GM18502 (cell line): ENCODE results near the gene PIPOX.

Experiments
- ATAC-seq: cut with Tn5 transposase; IDR thresholded peaks from one replicate; pipeline ENCODE4 v1.9.1; 2021; ENCODE audit warnings: mild to moderate bottlenecking; ENCODE audit not compliant: unreplicated experiment, poor library complexity

PIPOX gene

DNA sequence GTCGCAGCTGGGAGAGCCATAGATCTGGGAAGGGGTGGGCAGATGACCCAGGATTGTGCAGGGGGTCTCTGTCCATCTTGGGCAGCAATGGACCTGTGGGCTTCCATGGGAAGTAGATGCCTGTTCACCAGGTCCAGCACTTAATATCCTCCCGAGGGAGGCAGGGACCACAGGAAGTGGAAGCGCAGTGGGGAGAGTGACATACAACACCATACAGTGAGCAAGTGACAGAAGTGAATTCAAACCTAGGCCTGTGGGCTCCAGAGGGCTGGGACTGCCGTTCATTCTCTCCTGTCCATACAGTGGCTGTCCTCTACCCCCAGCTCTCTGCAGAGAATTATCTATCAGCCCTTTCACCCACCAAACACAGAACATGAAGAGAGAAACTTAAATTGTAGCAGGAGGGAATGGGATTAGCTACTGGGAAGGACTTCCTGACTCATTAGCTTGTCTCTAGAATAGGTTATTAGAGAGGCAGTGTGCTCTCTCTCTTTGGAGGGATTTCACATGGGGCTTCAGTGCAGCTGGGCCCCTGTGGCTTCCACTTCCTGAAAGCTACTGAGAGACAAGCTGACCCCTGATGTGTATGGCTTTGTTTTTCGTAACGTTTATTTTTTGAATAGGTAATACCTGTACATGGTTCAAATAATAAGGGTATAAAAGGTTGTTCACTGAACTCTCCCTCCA is 24.0 kb upstream of the PIPOX start:
- ATAC-seq = no peak

DNA sequence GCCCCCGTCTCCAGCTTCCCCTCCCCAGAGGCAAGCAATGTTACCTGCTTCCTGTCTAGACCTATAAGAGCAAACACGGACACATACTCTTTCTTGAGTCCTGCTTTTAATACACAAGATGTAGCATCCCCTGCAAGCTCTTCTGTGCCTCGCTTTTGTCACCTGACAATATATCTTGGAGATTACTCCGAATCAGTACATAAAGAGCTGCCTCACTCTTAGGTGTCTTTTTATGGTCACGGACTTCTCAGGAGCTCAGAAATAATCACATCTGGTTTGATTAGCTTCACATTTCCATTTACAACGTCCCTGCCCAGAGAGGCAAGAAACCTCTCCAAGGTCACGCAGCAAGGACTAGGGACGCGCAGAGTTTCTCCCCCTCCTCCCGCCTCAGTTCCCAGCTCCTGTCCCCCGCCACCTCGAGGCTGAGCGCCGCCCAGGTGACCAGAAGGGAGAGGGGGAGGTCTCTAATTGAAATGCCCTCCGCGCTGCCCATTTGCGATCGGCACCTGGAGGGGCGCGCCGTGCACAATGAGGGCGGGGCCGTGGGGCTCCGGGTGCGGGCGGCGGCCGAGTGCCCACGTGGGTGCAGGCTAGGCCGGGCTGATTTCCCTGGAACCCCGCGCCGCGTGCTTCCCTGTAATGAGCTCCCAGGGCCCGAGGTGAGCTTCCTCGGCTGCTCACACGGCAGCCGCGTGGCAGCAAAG is 23.3 kb upstream of the PIPOX start:
- no peak for ATAC-seq

DNA sequence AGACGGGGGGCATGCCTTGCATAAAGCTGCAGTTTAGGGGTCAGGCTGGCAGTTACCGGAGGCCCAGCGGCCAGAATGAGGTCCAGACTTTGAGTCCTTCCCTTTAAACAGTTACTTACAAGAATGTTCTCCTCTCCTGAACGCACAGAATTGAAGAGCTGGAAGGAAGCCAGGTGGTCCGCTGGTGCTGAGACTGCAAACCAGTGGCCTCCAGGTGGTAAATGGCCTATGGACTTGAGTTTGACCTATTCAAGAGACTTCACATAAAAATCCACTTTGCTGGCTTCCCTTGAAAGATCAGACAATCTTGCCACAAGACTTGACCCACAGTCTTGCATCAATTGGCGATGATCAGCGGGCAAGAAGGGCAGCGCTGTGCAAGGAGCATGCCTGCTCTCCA is 22.4 kb upstream of the PIPOX start:
- ATAC-seq = no peak

DNA sequence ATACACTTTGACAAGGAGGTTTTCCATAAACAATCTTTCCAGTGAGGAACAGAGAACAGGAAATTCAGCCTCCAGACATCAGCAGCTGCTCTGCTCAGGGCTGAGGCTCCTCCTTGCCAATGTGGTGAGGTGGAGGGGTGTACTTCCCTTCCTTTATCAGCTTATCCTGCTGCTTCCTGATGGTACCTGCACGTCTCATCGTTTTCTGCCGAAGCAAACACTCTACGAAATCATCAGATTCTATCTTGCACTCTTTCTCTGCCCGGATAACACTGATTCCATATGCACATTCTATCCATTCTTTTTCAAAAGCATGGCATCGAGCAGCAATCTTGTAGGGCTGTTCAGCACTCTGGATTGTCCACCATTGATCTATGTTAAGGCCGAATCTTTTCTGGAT is 21.7 kb upstream of the PIPOX start:
- ATAC-seq = no peak

DNA sequence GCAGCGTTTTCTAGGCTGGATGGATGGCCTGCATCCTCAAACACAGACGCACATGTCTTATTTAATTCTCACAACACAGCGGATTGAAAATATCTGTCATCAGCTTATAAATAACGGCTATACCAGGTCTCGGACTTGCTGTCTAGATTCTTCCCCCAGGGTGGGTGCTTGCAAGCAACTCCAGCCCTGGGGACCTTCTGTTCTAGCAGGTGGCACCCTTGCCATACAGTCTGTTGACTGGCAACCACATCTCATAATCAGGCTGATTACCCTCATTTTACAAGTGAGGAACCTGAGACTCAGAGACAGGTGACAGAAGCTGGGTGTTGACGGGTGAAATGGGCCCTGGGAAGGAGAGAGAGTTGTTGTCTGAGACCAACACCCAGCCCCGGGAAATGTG is 20.9 kb upstream of the PIPOX start:
- ATAC-seq = no peak

DNA sequence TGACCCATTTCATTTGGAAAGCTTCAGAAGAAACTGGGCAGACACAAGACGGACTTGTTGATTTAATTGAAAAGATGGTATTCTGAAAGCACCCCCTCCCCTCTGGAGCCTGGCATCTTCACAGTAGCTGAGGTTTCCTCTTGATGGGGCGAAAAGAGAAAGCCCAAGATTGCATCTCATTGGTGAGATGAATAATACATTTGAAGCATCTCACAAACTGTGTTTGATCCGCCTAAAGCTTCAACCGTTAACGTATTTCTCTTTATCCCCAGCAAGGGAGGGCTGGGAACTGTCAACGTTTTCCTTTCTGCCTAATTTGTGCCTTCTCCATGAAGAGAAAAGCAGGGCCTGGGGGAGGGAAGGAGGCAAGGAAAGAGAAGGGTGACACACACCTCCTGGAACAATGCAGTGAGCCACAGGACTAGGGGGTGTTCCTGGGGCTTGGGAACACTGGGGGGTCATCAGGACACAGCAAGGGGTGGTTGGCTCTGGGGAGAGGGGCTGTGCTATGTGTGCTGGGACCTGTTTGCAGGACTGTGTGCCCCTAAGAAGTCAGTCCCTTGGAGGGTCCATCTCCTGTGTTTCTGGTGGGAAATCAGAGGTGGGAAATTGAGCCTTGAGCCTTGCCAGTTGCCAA is 18.5 kb upstream of the PIPOX start:
- ATAC-seq = no peak

DNA sequence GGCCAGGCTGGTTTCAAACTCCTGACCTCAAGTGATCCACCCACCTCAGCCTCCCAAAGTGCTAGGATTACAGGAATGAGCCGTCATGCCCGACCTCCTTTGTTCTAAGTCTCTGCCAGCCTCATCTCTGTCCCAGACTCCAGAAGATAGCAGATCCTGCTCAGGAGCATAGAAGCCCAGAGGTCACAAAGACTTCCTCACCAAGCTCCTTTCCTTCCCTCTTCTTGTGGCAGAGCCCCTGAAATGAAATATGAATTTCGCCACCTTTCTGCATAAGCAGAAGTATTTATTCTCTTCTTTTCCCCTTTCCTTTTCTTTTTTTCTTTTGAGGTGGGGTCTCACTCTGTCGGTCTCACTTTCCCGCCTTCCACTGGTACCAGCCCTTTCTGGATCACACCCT is 11.5 kb upstream of the PIPOX start:
- ATAC-seq = no peak

DNA sequence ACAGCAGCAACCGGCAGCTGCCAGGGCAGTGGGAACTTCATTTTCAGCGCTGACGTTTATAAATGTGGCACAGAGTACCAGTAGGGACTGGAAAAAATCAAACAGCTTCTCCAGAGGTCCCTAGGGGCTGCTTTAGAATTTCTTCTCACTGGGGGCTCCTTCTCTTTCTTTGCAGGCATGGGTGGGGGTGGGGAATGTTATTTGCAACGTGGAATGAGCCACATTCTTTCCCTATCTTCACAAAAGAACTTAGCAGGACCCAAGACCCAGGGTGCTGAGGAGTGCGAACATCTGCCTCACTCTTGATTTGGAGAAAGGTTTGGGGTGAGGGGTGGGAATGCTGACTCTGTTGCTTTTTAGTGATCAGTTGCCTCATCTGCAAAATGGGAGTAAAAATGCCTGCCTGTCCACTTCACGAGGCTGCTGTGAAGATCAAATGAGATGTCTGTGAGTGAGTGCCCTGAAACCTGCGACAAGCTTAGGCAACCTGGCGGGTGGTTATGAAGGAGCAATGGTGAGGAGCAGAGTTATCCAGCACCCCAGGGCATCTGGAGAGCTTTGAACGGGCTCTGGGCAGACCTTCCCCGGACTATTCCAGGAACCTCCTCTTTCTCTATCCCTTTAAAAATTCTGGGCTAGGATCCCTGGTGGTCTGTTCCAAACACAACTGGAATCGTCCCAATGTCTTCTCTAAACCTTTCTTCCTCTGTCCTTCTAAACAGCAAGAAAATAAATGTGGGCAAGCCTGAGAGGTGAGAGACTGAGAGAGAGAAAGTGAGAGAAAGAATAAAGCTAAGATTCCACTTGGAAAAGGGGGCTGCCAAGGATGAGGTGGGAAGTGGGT is 10.7 kb upstream of the PIPOX start:
- ATAC-seq = no peak

DNA sequence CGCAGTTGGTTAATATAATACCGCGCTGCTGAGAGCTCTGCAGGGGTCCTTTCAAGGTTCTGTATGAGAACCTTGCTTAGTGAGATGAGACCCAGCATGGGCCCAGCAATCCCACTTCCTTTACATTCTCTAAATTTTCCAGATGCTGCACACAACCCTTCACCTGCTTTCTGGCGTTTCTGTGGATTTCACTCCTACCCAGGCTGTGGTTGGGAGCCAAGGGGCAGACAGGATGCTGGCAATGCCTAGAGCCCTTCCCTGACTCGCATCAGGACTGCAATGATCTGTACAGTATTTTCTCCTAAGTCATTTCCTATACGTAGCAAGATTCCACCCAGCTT is 10.1 kb upstream of the PIPOX start:
- ATAC-seq = no peak

DNA sequence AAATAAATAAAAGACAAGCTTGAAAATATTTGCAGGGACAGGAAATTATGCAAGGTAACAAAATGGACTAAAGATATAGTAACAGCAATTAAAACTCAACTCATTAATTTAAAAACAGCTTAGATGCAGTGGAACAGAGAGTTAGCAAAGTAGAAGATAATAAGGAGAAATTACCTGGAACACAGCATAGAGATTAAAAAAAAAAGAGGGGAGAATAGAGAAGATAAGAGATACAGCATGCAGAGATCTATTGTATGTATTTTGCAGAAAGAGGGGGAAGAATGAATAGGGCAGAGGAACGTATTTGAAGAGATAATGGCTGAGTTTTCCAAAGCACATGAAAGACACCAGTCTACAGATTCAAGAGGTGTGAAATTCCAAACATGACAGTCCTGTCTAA is 8.4 kb upstream of the PIPOX start:
- ATAC-seq = no peak

DNA sequence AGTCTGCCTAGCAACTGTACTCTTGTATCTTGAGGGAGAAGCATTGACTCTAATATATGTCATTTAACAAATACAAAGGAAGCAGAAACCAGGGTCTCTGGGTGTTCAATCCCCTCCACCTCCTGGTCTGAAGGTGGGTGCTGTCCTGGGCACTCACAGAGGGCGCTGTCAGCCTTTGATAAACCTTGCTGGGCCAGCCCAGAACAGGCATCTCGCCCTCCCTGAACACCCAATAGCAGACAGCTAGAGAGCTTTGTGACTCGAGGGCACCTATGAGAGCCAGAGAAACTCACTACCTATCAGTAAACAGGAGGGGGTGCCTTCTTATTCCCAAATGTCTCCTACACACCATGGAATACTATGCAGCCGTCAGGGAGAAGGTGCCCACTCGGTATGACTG is 6.4 kb upstream of the PIPOX start:
- no peak for ATAC-seq

DNA sequence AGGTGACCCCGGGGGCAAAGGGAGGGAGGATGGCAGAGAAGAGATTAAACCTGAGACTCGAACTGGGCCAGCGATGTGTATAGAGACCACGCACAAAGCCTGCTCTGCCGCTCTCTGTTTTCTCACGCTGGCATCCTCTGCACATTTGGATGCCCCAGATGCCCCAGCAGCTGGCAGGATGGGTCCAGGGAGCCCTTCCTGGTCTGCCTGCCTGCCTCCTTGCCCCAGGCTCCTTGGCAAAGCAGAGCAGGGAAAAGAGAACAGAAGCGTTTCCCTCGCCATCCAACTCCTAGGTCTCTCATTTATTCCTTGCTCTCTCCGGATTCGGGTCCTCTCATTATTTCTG is 5.2 kb upstream of the PIPOX start:
- no peak for ATAC-seq

DNA sequence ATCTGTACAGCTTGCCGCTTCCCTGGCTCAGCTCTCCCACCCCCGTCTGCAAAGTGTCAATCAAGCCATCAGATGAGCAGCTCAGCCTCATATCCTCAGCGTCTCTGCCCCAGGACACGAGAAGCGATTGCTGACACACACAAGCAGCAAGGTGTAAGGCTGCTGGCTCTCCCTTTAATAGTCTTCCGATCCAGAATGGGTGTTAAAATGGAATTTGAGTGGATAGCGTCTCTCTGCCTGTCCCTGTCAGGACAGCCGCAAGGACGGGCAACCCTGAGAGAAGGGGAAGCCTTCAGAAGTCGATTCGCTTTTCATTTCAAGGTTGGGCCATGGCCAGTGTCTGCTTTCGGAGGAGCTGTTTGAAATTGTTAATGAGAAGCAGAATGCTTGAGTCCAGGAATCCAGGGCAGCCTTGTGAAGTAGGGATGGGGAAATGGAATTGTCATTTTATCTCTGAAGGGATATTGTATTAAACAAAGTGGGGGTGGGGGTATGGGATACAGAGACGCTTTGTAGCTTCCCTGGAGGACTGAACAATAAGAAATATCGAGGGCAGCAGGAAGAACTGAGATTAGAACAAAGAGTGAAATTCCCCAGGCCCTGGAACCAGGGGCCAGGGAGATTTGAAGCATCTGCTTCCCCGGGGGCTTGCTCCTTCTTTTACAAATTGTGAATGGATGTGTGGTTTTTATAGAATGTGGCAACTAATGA is 4.7 kb upstream of the PIPOX start:
- no peak for ATAC-seq

DNA sequence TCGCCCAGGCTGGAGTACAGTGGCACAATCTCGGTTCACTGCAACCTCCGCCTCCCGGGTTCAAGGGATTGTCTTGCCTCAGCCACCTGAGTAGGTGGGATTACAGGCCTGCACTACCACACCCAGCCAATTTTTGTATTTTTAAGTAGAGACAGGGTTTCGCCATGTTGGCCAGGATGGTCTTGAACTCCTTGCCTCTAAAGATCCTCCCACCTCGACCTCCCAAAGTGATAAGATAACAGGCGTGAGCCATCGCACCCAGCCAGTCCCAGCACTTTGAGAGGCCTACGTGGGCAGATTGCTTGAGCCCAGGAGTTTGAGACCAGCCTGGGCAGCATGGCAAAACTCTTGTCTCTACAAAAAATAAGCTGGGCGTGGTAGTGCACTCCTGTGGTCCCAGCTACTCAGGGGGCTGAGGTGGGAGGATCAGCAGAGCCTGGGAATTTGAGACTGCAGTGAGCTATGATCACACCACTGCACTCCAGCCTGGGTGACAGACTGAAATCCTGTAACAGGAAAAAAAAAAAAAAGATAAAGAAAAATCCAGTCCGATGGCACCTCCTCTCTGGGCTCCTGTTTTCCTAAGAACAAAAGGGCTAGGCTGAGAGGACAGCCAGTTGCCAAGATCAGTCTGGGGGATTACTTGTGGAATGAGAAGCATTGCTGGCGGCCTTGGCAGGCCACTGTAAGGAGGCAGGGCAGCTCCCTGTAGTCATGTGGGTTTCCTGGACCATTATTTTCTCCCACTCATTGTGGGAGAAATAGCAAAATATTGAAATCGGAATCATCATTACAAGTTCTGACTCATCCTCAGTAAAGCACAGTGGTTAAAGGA is 3.0 kb upstream of the PIPOX start:
- ATAC-seq = no peak

DNA sequence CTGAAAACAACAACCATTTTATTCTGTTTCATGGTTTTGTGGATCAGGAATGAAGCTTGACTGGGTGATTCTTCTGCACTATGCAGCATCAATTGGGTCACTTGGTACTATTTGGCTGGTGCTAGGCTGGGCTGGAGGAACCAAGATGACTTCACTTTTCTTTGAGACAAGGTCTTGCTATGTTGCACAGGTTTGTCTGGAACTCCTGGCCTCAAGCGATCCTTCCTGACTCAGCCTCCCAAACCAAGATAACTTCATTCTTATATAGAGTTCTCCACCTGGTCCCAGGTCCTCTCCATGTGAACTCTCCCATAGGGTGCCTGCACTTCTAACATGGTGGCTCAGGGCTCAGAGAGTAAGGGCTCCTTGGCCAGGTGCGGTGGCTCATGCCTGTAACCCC is 1.9 kb upstream of the PIPOX start:
- ATAC-seq = no peak

DNA sequence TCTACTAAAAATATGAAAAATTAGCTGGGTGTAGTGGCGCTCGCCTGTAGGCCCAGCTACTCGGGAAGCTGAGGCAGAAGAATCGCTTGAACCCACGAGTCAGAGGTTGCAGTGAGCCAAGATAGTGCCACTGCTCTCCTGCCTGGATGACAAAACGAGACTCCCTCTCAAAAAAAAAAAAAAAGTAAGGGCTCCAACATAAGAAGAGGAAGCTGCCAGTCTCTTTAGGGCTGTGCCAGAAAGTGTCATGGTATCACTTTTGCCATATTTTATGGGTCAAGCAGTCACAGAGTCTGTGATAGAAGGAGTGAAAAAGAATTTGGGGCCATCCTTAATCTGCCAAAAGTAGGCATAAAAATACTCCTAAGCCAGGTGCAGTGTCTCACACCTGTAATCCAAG is 1.4 kb upstream of the PIPOX start:
- no peak for ATAC-seq

DNA sequence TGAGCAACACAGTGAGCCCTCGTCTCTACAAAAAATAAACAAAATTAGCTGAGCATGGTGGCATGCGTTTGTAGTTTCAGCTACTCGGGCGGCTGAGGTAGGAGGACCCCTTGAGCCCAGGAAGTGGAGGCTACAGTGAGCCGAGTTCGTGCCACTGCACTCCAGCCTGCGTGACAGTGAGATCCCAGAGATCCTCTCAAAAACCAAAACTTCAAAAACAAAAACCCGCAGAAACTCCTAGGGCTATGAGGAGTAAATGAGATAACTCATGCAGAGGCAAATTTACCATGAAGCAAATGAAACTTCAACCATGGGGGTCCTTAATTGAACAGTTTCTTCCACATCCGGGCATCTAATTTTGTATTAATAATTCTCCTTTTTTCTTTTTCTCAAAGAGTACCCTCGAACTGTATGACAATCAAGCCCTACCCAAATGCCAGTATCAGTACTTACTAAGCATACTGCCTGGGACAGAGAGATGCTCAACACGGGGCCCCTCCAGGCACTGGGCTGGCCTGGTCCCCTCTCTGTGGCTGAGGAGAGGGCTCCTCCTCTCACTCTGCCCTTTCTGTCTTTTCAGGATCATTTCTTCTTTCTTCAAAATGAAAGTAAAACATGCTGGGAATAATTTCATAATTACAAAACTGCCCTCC is 789 bp upstream of the PIPOX start:
- ATAC-seq = no peak

DNA sequence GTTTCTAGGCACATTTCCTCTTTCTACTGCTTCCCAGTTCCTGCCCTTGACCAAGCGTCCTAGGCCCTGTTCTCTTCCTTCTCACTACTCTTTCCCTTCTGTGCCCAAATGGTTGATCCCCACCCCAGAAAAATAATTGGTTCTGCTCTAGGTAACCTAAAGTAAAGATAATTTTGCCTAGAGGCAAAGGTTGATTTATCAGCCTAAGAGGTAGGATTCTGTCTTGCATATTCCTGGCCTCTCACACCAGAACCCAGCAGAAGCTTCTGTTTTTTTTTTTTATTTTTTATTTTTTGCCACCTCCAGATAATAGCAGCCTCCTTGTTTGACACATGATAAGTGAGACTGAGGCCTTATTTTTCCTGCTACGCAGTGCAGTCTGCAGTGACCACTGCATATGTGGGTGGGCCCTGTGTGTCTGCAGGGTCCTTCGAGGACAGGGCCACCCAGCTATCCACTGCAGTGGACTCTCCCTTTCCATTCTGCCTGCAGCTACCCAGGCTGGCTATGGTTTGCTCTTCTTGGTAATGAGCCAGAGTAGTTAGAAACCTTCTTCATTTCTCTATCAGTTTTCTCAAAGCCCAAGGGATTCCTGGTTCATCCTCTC is 701 bp downstream of the PIPOX start:
- ATAC-seq = no peak

DNA sequence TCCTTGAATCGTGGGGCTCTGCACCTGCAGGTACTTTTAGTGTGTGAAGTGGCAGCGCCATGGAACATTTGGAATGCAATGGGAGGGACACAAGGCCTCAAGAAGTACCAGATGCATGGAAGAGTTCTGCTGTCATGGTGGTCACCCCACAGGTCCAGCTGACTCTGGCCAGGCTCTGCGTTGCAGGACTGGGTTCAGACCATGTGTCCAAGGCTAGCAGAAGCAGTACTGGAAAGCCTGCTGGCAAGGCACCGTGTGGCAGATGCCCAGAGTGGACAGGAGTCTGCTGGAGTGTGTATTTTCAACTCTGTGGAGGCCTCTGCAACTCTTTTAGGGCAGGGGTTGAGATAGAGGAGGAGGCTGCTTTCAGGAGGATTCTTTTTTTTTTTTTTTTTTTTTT is 2.1 kb downstream of the PIPOX start:
- no peak for ATAC-seq
